Neural cell (in vitro differentiated cells): Measurements from ENCODE around the gene SLC12A9. TPM values are rescaled to one million over a fixed set of nuclear protein-coding genes. Genes with fewer than 3 reads are reported as not detected.

ENCODE experiments used
- H2AFZ ChIP-seq: fragments of 200-600, 300-800 bp; sonication (generic), shearing (Covaris generic); 2 replicates; pipeline ENCODE4 v1.6.0; 2014; ENCODE audit warnings: low read depth, mild to moderate bottlenecking, antibody characterized with exemption, low read length, moderate library complexity
- H3F3A ChIP-seq: fragments of 200-600 bp; shearing (Covaris generic); 2 replicates; pipeline ENCODE4 v1.6.1; 2016; ENCODE audit warnings: mild to moderate bottlenecking, moderate library complexity, mixed read lengths, antibody characterized with exemption, low read length; ENCODE audit not compliant: insufficient read depth, poor library complexity, severe bottlenecking
- H3K27ac ChIP-seq: fragments of 200-600, 300-800 bp; sonication (generic), shearing (Covaris generic); 2 replicates; pipeline ENCODE4 v1.5.1; 2014; ENCODE audit warnings: mild to moderate bottlenecking, low read length, moderate library complexity
- H3K27me3 ChIP-seq: fragments of 300-800, 200-600 bp; sonication (generic), shearing (Covaris generic); 2 replicates; pipeline ENCODE4 v1.6.0; 2014; ENCODE audit warnings: mild to moderate bottlenecking, low read depth, low read length, moderate library complexity; ENCODE audit not compliant: insufficient read depth
- H3K36me3 ChIP-seq: fragments of 300-800, 200-600 bp; sonication (generic), shearing (Covaris generic); 2 replicates; pipeline ENCODE4 v1.5.1; 2014; ENCODE audit warnings: mild to moderate bottlenecking, antibody characterized with exemption, low read length, moderate library complexity; ENCODE audit not compliant: insufficient read depth
- H3K4me2 ChIP-seq: fragments of 300-800, 200-600 bp; sonication (generic), shearing (Covaris generic); 2 replicates; pipeline ENCODE4 v1.6.0; 2014; ENCODE audit warnings: mild to moderate bottlenecking, low read length
- H3K4me3 ChIP-seq: fragments of 300-800, 200-600 bp; sonication (generic), shearing (Covaris generic); 2 replicates; pipeline ENCODE4 v1.5.1; 2014; ENCODE audit warnings: mild to moderate bottlenecking, low read length, moderate library complexity
- H3K79me2 ChIP-seq: fragments of 200-600 bp; shearing (Covaris generic); replicated peaks from 2 replicates; pipeline ENCODE4 v1.6.0; 2014; ENCODE audit warnings: mild to moderate bottlenecking, low read length, moderate library complexity; ENCODE audit not compliant: insufficient read depth
- H3K9ac ChIP-seq: fragments of 300-800, 200-600 bp; sonication (generic), shearing (Covaris generic); 2 replicates; pipeline ENCODE4 v1.6.1; 2016; ENCODE audit warnings: mild to moderate bottlenecking, low read length, mixed read lengths
- H3K9me2 ChIP-seq: fragments of 200-600 bp; shearing (Covaris generic); 2 replicates; pipeline ENCODE4 v1.6.1; 2016; ENCODE audit warnings: mild to moderate bottlenecking, low read length, mixed read lengths; ENCODE audit not compliant: insufficient read depth
- H3K9me3 ChIP-seq: fragments of 200-600, 300-800 bp; sonication (generic), shearing (Covaris generic); 2 replicates; pipeline ENCODE4 v1.6.1; 2016; ENCODE audit warnings: mild to moderate bottlenecking, mixed run types, low read length, moderate library complexity, mixed read lengths
- H4K20me1 ChIP-seq: fragments of 200-600 bp; shearing (Covaris generic); 2 replicates; pipeline ENCODE4 v1.6.1; 2016; ENCODE audit warnings: mild to moderate bottlenecking, mixed run types; ENCODE audit not compliant: insufficient read depth
- EP300 ChIP-seq: fragments of 450-650 bp; conservative IDR thresholded peaks from 2 replicates; pipeline ENCODE4 v1.6.1; 2014; ENCODE audit warnings: antibody characterized with exemption, mild to moderate bottlenecking, moderate library complexity; ENCODE audit not compliant: poor library complexity, severe bottlenecking
- EZH2 ChIP-seq: fragments of 200-600, 300-800 bp; shearing (Covaris generic), sonication (generic); IDR thresholded peaks from 2 replicates; pipeline ENCODE4 v1.6.1; 2014; ENCODE audit warnings: antibody characterized with exemption, low read length, borderline replicate concordance, mild to moderate bottlenecking; ENCODE audit not compliant: insufficient read depth, poor library complexity, severe bottlenecking
- MXI1 ChIP-seq: fragments of 450-650 bp; conservative IDR thresholded peaks from 2 replicates; pipeline ENCODE4 v1.6.1; 2014; ENCODE audit warnings: antibody characterized with exemption, mild to moderate bottlenecking; ENCODE audit not compliant: poor library complexity, severe bottlenecking
- POLR2AphosphoS5 ChIP-seq: IDR thresholded peaks from 2 replicates; pipeline ENCODE4 v1.6.1; 2012
- RAD21 ChIP-seq: fragments of 450-650 bp; conservative IDR thresholded peaks from 2 replicates; pipeline ENCODE4 v1.6.1; 2014; ENCODE audit warnings: antibody characterized with exemption, mild to moderate bottlenecking, moderate library complexity
- TAF1 ChIP-seq: IDR thresholded peaks from 2 replicates; pipeline ENCODE4 v1.6.1; 2012; ENCODE audit warnings: low read depth
- polyA plus RNA-seq: library from polyadenylated mRNA; depleted of rRNA; stranded (reverse); fragments of >200 nt; gene quantifications from 2 replicates; pipeline ENCODE4 v1.2.3, GENCODE V29; 2014
- TF ChIP-seq, protein P1 (sequence below): IDR thresholded peaks from 2 replicates; pipeline ENCODE4 v1.6.1; 2012; ENCODE audit warnings: borderline replicate concordance
- TF ChIP-seq, protein P2 (sequence below): fragments of 450-650 bp; IDR thresholded peaks from 2 replicates; pipeline ENCODE4 v1.5.1; 2014; ENCODE audit warnings: antibody characterized with exemption, mild to moderate bottlenecking, moderate library complexity; ENCODE audit not compliant: poor library complexity, severe bottlenecking

The SLC12A9 gene
- polyA plus RNA-seq, 1 donor from 2014 or later: 21.2 TPM

DNA sequence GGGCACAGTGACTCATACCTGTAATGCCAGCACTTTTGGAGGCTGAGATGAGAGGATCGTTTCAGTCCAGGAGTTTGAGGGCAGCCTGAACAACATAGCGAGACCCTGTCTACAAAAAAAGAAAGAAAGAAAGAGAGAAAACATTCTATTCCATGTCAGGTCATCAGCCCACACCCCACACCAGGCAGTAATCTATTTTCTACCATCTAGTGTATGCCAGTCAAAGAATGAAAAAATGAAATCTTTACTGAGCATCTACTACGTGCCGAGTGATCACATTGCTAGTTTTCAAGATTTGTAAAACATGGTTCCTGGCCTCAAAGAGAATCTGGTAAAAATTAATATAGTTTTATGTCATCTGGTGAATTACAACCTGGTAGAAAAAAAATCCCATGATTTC is 22.1 kb upstream of the SLC12A9 start:
- no peaks in the 10 kb centered on the region for H3F3A ChIP-seq
- no peaks in the 10 kb centered on the region for H3K9me2 ChIP-seq
- H3K9ac ChIP-seq: no peak overlapping the region
- no peaks in the 10 kb centered on the region for H4K20me1 ChIP-seq
- no peaks in the 10 kb centered on the region for H3K79me2 ChIP-seq
- no peak overlapping the region for H2AFZ ChIP-seq
- no peak for TF ChIP-seq RAD21
- TF ChIP-seq, protein P1, sequence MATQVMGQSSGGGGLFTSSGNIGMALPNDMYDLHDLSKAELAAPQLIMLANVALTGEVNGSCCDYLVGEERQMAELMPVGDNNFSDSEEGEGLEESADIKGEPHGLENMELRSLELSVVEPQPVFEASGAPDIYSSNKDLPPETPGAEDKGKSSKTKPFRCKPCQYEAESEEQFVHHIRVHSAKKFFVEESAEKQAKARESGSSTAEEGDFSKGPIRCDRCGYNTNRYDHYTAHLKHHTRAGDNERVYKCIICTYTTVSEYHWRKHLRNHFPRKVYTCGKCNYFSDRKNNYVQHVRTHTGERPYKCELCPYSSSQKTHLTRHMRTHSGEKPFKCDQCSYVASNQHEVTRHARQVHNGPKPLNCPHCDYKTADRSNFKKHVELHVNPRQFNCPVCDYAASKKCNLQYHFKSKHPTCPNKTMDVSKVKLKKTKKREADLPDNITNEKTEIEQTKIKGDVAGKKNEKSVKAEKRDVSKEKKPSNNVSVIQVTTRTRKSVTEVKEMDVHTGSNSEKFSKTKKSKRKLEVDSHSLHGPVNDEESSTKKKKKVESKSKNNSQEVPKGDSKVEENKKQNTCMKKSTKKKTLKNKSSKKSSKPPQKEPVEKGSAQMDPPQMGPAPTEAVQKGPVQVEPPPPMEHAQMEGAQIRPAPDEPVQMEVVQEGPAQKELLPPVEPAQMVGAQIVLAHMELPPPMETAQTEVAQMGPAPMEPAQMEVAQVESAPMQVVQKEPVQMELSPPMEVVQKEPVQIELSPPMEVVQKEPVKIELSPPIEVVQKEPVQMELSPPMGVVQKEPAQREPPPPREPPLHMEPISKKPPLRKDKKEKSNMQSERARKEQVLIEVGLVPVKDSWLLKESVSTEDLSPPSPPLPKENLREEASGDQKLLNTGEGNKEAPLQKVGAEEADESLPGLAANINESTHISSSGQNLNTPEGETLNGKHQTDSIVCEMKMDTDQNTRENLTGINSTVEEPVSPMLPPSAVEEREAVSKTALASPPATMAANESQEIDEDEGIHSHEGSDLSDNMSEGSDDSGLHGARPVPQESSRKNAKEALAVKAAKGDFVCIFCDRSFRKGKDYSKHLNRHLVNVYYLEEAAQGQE: no peak
- TF ChIP-seq, protein P2, sequence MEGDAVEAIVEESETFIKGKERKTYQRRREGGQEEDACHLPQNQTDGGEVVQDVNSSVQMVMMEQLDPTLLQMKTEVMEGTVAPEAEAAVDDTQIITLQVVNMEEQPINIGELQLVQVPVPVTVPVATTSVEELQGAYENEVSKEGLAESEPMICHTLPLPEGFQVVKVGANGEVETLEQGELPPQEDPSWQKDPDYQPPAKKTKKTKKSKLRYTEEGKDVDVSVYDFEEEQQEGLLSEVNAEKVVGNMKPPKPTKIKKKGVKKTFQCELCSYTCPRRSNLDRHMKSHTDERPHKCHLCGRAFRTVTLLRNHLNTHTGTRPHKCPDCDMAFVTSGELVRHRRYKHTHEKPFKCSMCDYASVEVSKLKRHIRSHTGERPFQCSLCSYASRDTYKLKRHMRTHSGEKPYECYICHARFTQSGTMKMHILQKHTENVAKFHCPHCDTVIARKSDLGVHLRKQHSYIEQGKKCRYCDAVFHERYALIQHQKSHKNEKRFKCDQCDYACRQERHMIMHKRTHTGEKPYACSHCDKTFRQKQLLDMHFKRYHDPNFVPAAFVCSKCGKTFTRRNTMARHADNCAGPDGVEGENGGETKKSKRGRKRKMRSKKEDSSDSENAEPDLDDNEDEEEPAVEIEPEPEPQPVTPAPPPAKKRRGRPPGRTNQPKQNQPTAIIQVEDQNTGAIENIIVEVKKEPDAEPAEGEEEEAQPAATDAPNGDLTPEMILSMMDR: no peak
- no peak for TF ChIP-seq MXI1
- TF ChIP-seq EZH2: no peak
- H3K4me2 ChIP-seq: no peak overlapping the region
- H3K36me3 ChIP-seq: no peaks in the 10 kb centered on the region
- H3K9me3 ChIP-seq: no peaks in the 10 kb centered on the region
- no peak overlapping the region for H3K27ac ChIP-seq
- no peak overlapping the region for H3K4me3 ChIP-seq
- peaks cover 27% of the 10 kb centered on the region for H3K27me3 ChIP-seq

DNA sequence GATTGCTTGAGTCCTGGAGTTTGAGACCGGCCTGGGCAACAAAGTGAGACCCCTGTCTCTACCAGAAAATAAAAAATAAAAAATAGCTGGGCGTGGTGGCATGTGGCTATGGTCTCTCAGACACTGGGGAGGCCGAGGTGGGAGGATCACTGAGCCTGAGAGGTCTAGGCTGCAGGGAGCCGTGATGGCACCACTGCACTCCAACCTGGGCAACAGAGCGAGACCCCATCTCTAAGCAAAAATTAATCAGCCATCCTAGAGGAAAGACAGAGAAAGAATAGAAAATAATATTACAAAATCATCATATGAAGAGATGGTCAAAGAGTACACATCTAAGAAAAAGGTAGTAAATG is 20.3 kb upstream of the SLC12A9 start:
- H3K9me2 ChIP-seq: no peaks in the 10 kb centered on the region
- no peaks in the 10 kb centered on the region for H3F3A ChIP-seq
- H3K36me3 ChIP-seq: no peaks in the 10 kb centered on the region
- H3K79me2 ChIP-seq: no peaks in the 10 kb centered on the region
- H3K4me2 ChIP-seq: no peak overlapping the region
- H4K20me1 ChIP-seq: no peaks in the 10 kb centered on the region
- no peak overlapping the region for H3K9ac ChIP-seq
- no peak overlapping the region for H3K27ac ChIP-seq
- no peaks in the 10 kb centered on the region for H3K9me3 ChIP-seq
- no peak for TF ChIP-seq EP300
- no peak for TF ChIP-seq TAF1
- TF ChIP-seq, protein P2: no peak
- TF ChIP-seq MXI1: no peak
- no peak for TF ChIP-seq POLR2AphosphoS5
- no peak for TF ChIP-seq EZH2
- TF ChIP-seq, protein P1: no peak
- no peak overlapping the region for H2AFZ ChIP-seq
- H3K27me3 ChIP-seq: peaks cover 14% of the 10 kb centered on the region
- H3K4me3 ChIP-seq: no peak overlapping the region
